HTR-8/SVneo (cell line): Measurements from ENCODE around the gene PCBP3.
"Not testable (repeated sequence)": the region's sequence is repeated elsewhere in the genome, so short reads cannot be mapped to it uniquely, and the experiment has no call there.

Experiments
- DNase-seq: peaks from one replicate; pipeline ENCODE4 v3.0.0; 2011; ENCODE audit warnings: low spot score, mixed read lengths; ENCODE audit not compliant: insufficient read length
- FAIRE-seq: peaks from 2 replicates; lab custom pipeline; 2011; peaks lifted over from hg19 to GRCh38; lab: Jason Lieb, UNC

PCBP3 gene

GRCh38 chr21:45719177-45719802, 75.8 kb downstream of the PCBP3 start:
- DNase-seq (no peak), FAIRE-seq (no peak)

- not testable (repeated sequence) for DNase-seq, FAIRE-seq
These were observed 76.7 kb downstream of the PCBP3 start for GRCh38 chr21:45720204-45720603.

GRCh38 chr21:45721671-45722070, 78.1 kb downstream of the PCBP3 start:
- FAIRE-seq (no peak), DNase-seq (no peak)

GRCh38 chr21:45723049-45723958, 79.8 kb downstream of the PCBP3 start:
- FAIRE-seq (no peak), DNase-seq (no peak)

- DNase-seq (no peak), FAIRE-seq (no peak)
These were observed 80.9 kb downstream of the PCBP3 start for GRCh38 chr21:45724345-45724961.

GRCh38 chr21:45724994-45725843, 81.7 kb downstream of the PCBP3 start:
- no peak for FAIRE-seq
- DNase-seq = no peak

GRCh38 chr21:45725844-45726200, 82.3 kb downstream of the PCBP3 start:
- FAIRE-seq = no peak

GRCh38 chr21:45726438-45726837, 82.9 kb downstream of the PCBP3 start:
- DNase-seq = no peak
- no peak for FAIRE-seq

More at GRCh38 chr21:45725844-45726200, 82.3 kb downstream of the PCBP3 start:
- DNase-seq = no peak

GRCh38 chr21:45727390-45727789, 83.9 kb downstream of the PCBP3 start:
- FAIRE-seq (no peak), DNase-seq (no peak)

GRCh38 chr21:45735259-45736000, 91.9 kb downstream of the PCBP3 start:
- no peak for FAIRE-seq
- no peak for DNase-seq

- peak; percentile 23 for FAIRE-seq
These were observed 92.6 kb downstream of the PCBP3 start for GRCh38 chr21:45736042-45736689.

GRCh38 chr21:45736690-45737484, 93.4 kb downstream of the PCBP3 start:
- no peak for FAIRE-seq
- no peak for DNase-seq

More at GRCh38 chr21:45736042-45736689, 92.6 kb downstream of the PCBP3 start:
- no peak for DNase-seq

GRCh38 chr21:45737485-45738166, 94.1 kb downstream of the PCBP3 start:
- FAIRE-seq = no peak

GRCh38 chr21:45739218-45740087, 95.9 kb downstream of the PCBP3 start:
- no peak for DNase-seq
- peak; percentile 54 for FAIRE-seq

More at GRCh38 chr21:45737485-45738166, 94.1 kb downstream of the PCBP3 start:
- DNase-seq = no peak

GRCh38 chr21:45740088-45740440, 96.5 kb downstream of the PCBP3 start:
- FAIRE-seq = peak; percentile 9
- DNase-seq = no peak

- DNase-seq (no peak), FAIRE-seq (peak; percentile 89)
These were observed 97.2 kb downstream of the PCBP3 start for GRCh38 chr21:45740491-45741357.
